K562 (cell line): ENCODE results near the gene PEPD. TPM values are rescaled to one million over a fixed set of nuclear protein-coding genes. Genes with fewer than 3 reads are reported as not detected.

Experiments
- ATAC-seq: fragments of 200-7000 bp; cut with Tn5 transposase; 3 replicates; pipeline ENCODE4 v1.9.1; 2020; ENCODE audit warnings: moderate library complexity
- BruUV-seq: library from RNA; stranded (reverse); fragments of 400-500 nt; replicated peaks from 2 replicates; lab custom pipeline; 2021; lab: Mats Ljungman, UMichigan
- CTCF ChIA-PET: fragments of 300-600 bp; formaldehyde crosslinking; extraction: SDS; loops from one replicate; lab custom pipeline; 2021; ENCODE audit warnings: low intra/inter-chr PET ratio; lab: Yijun Ruan, JAX
- POLR2A ChIA-PET: fragments of 300-600, 350-650 bp; sonication (Branson Sonifier 250); formaldehyde crosslinking; extraction: SDS; loops from one replicate; lab custom pipeline; 2021; ENCODE audit warnings: antibody characterized with exemption, inconsistent platforms; lab: Yijun Ruan, JAX
- DNase-seq, 4 experiments: peaks; one replicate each; pipeline versions ENCODE4 v3.0.0 to v3.0.0-alpha.2; 2011 to 2018; ENCODE audit warnings: low spot score in 3 of 4, mixed read lengths in 3 of 4; ENCODE audit errors: extremely low read depth in 1 of 4
- FAIRE-seq: peaks from 2 replicates; lab custom pipeline; 2011; peaks lifted over from hg19 to GRCh38; lab: Jason Lieb, UNC
- H2AFZ ChIP-seq: 2 replicates; pipeline ENCODE4 v1.6.0; 2011; ENCODE audit warnings: low read depth, low read length, control low read depth, inconsistent platforms
- H3K27ac ChIP-seq: fragments of 200-600 bp; 3 replicates; pipeline ENCODE4 v1.8.0; 2011; ENCODE audit warnings: low read depth, mild to moderate bottlenecking, control low read depth, inconsistent platforms, low read length, moderate library complexity, mixed read lengths; ENCODE audit errors: extremely low read depth
- H3K27me3 ChIP-seq, 2 experiments: fragments of 300-600 bp in 1 of 2; 2 replicates in 1 of 2; 3 replicates in 1 of 2; pipeline versions ENCODE4 v1.6.0 to v1.8.0; 2011; ENCODE audit warnings: inconsistent platforms in 2 of 2, low read length in 2 of 2, mild to moderate bottlenecking in 1 of 2, mixed read lengths in 1 of 2, moderate library complexity in 1 of 2; ENCODE audit not compliant: control insufficient read depth in 2 of 2, insufficient read depth in 2 of 2
- H3K36me3 ChIP-seq: fragments of 300-600 bp; 3 replicates; pipeline ENCODE4 v1.8.0; 2011; ENCODE audit warnings: mild to moderate bottlenecking, low read length, inconsistent platforms; ENCODE audit not compliant: control insufficient read depth, insufficient read depth
- H3K4me1 ChIP-seq, 2 experiments: fragments of 200-600 bp in 1 of 2; replicated peaks in 1 of 2; 2 replicates in 1 of 2; 3 replicates in 1 of 2; pipeline versions ENCODE4 v1.5.1 to v1.8.0; 2011; ENCODE audit warnings: inconsistent platforms in 2 of 2, low read length in 2 of 2, mild to moderate bottlenecking in 1 of 2, mixed read lengths in 1 of 2, moderate library complexity in 1 of 2; ENCODE audit not compliant: control insufficient read depth in 2 of 2, insufficient read depth in 2 of 2
- H3K4me2 ChIP-seq: 2 replicates; pipeline ENCODE4 v1.6.1; 2011; ENCODE audit warnings: low read length, control low read depth, inconsistent platforms, mixed read lengths; ENCODE audit not compliant: insufficient read depth
- H3K4me3 ChIP-seq: fragments of 200-600 bp; sonication (generic), shearing (Covaris generic); 2 replicates; pipeline ENCODE4 v1.5.1; 2016; ENCODE audit warnings: control low read depth, inconsistent platforms
- H3K79me2 ChIP-seq: fragments of 200-600 bp; 3 replicates; pipeline ENCODE4 v1.8.0; 2011; ENCODE audit warnings: low read length, inconsistent platforms; ENCODE audit not compliant: control insufficient read depth, insufficient read depth
- H3K9ac ChIP-seq, 2 experiments: 2 replicates each; pipeline versions ENCODE4 v1.6.0 to v1.6.1; 2011; ENCODE audit warnings: low read depth in 2 of 2, low read length in 2 of 2, control low read depth in 1 of 2, inconsistent platforms in 1 of 2, mild to moderate bottlenecking in 1 of 2, mixed read lengths in 1 of 2; ENCODE audit not compliant: insufficient read depth in 1 of 2
- H3K9me1 ChIP-seq: one replicate; pipeline ENCODE4 v1.6.0; 2011; ENCODE audit warnings: inconsistent platforms, mild to moderate bottlenecking, low read length, moderate library complexity; ENCODE audit not compliant: control insufficient read depth, insufficient read depth
- H3K9me3 ChIP-seq: replicated peaks from 2 replicates; pipeline ENCODE4 v1.5.1; 2011; ENCODE audit warnings: low read depth, low read length, inconsistent platforms; ENCODE audit not compliant: control insufficient read depth, insufficient read depth
- H4K20me1 ChIP-seq: replicated peaks from 2 replicates; pipeline ENCODE4 v1.6.1; 2011; ENCODE audit warnings: low read length, inconsistent platforms, mixed read lengths; ENCODE audit not compliant: control insufficient read depth, insufficient read depth
- BCOR ChIP-seq: fragments of 450-650 bp; IDR thresholded peaks from 2 replicates; pipeline ENCODE4 v1.6.1; 2016
- HEY1 ChIP-seq: fragments of 250-450 bp; sonication (Bioruptor Pico); IDR thresholded peaks from 2 replicates; pipeline ENCODE4 v1.5.0; 2020; ENCODE audit warnings: mild to moderate bottlenecking, moderate library complexity, borderline replicate concordance
- HMG20A ChIP-seq: fragments of 450-650 bp; formaldehyde crosslinking; conservative IDR thresholded peaks from 2 replicates; pipeline ENCODE4 v1.4.0; 2020; ENCODE audit warnings: mild to moderate bottlenecking, mixed read lengths
- HOXB6 ChIP-seq: fragments of 250-450 bp; sonication (Bioruptor Pico); IDR thresholded peaks from 2 replicates; pipeline ENCODE4 v1.5.1; 2022; ENCODE audit warnings: mild to moderate bottlenecking, borderline replicate concordance
- IRF2 ChIP-seq: sonication (generic); formaldehyde crosslinking; IDR thresholded peaks from 2 replicates; pipeline ENCODE4 v1.8.1; 2022; ENCODE audit warnings: mild to moderate bottlenecking, missing genetic modification reagents
- MAZ ChIP-seq, 2 experiments: fragments of 450-650 bp in 1 of 2; sonication (generic) in 1 of 2; formaldehyde crosslinking; IDR thresholded peaks in 1 of 2; conservative IDR thresholded peaks in 1 of 2; 2 replicates each; pipeline versions ENCODE4 v1.4.0 to v1.5.0; 2020; ENCODE audit warnings: mild to moderate bottlenecking in 1 of 2, missing genetic modification reagents in 1 of 2
- MCM3 ChIP-seq: fragments of 450-650 bp; IDR thresholded peaks from 2 replicates; pipeline ENCODE4 v1.6.1; 2016
- MEF2D ChIP-seq: conservative IDR thresholded peaks from 2 replicates; pipeline ENCODE4 v1.6.1; 2016; ENCODE audit warnings: low read depth, missing genetic modification characterization, missing compliant biosample characterization
- PCBP2 ChIP-seq: fragments of 200-400 bp; formaldehyde crosslinking; IDR thresholded peaks from 2 replicates; pipeline ENCODE4 v1.6.1; 2018; ENCODE audit warnings: low read length, low read depth, mild to moderate bottlenecking, moderate library complexity; ENCODE audit not compliant: poor library complexity, severe bottlenecking
- RAD51 ChIP-seq: fragments of 450-650 bp; IDR thresholded peaks from 2 replicates; pipeline ENCODE4 v1.7.1; 2016; ENCODE audit warnings: low read depth, mild to moderate bottlenecking, borderline replicate concordance
- TBL1XR1 ChIP-seq, 2 experiments: IDR thresholded peaks; 2 replicates each; pipeline ENCODE4 v1.6.1; 2012; ENCODE audit warnings: improper control_type of control experiment in 2 of 2, low read length in 2 of 2, mild to moderate bottlenecking in 1 of 2
- TFAM ChIP-seq: fragments of 250-450 bp; sonication (Bioruptor Pico); conservative IDR thresholded peaks from 2 replicates; pipeline ENCODE4 v1.5.0; 2021; ENCODE audit warnings: mild to moderate bottlenecking, moderate library complexity
- U2AF1 ChIP-seq: fragments of 200-400 bp; formaldehyde crosslinking; optimal IDR thresholded peaks from 2 replicates; pipeline ENCODE3; 2017; ENCODE audit warnings: mild to moderate bottlenecking, low read depth, low read length, moderate library complexity
- ZNF583 ChIP-seq: fragments of 250-450 bp; sonication (Bioruptor Pico); IDR thresholded peaks from 2 replicates; pipeline ENCODE4 v1.4.0; 2020
- WGBS: fragments of 100-300 bp; shearing (Covaris generic); methylation state at CpG from one replicate; pipeline ENCODE4 v1.1.6; 2016; ENCODE audit warnings: low coverage, mixed read lengths; ENCODE audit not compliant: insufficient coverage; ENCODE audit errors: missing lambda C conversion rate; 5-methylcytosine and 5-hydroxymethylcytosine counted together
- in situ Hi-C: fragments of 300-500 bp; cut with MboI; formaldehyde crosslinking; loops from 4 replicates; pipeline ENCODE4 v1.15.0; 2018; ENCODE audit warnings: inconsistent platforms, mixed read lengths
- intact Hi-C: fragments of 100-400 bp; cut with micrococcal nuclease; formaldehyde crosslinking; loops from 2 replicates; pipeline ENCODE4 v1.14.2; 2022
- polyA plus RNA-seq, 8 experiments: library from polyadenylated mRNA; depleted of rRNA in 4 of 8; stranded (reverse) in 5 of 8; unstranded in 3 of 8; fragments of >200 nt; fragmentation: Nextera tagmentation in 2 of 8; fragmentation: Illumina TruSeq in 1 of 8; extraction: Ambion mirVana in 2 of 8; extraction: Trizol in 1 of 8; gene quantifications; 2 replicates each; pipeline versions ENCODE4 v1.2.1 to v1.2.3, GENCODE V29; 2011 to 2014; ENCODE audit warnings: inconsistent platforms in 1 of 8, missing spikeins in 1 of 8
- total RNA-seq, 7 experiments: library from RNA; depleted of rRNA in 6 of 7; stranded (reverse); fragments of >200 nt in 6 of 7; fragmentation: Illumina TruSeq in 2 of 7; extraction: Trizol in 2 of 7; gene quantifications; 2 replicates each; pipeline versions ENCODE4 v1.2.1 to v1.2.3, GENCODE V29; 2011 to 2021; ENCODE audit warnings: low replicate concordance in 1 of 7
- TF ChIP-seq, protein P1 (sequence below), 2 experiments: IDR thresholded peaks; 2 replicates each; pipeline ENCODE4 v1.6.1; 2012; ENCODE audit warnings: improper control_type of control experiment in 2 of 2, low read depth in 2 of 2, low read length in 2 of 2, borderline replicate concordance in 1 of 2
- TF ChIP-seq, protein P2 (sequence below): sonication (generic); formaldehyde crosslinking; IDR thresholded peaks from 2 replicates; pipeline ENCODE4 v1.8.0; 2023; ENCODE audit warnings: mild to moderate bottlenecking, missing genetic modification reagents
- TF ChIP-seq, protein P3 (sequence below): fragments of 450-650 bp; IDR thresholded peaks from 2 replicates; pipeline ENCODE4 v1.6.1; 2017; ENCODE audit warnings: mild to moderate bottlenecking, moderate library complexity

Gene PEPD
- total and polyA plus RNA-seq, 9 of the 15 experiments (the other 6 are each of a cell fraction or from before 2014, with no cell fraction given) = 1.3 to 19.2 (median 16.0) TPM

DNA sequence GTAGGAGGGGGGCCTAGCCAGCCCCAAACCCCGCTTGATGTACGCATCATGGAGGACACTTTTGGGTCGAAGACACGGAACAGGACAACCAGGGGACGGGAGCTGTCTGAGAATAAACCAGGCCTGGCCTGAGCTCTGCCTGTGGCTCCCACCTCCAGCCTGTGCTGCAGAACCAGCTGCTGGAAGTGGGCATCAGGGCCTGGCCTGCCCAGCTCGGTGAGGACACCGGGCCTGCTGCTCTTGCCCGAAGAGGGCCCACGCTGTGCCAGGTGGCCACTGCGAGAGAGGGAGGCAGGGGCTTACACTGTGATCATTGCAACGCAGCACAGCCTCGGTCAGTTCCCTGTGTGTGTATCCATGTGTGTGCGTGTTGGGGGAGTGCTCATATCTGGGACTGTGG lies 113.5 kb downstream of the PEPD start:
- no peak for FAIRE-seq
- Histone ChIP-seq H3K4me2 (no peak overlapping the region), H3K9me1 (no peaks in the 10 kb centered on the region), H2AFZ (no peak overlapping the region), H3K4me1 (peaks cover 0 to 28% of the 10 kb centered on the region in 2 experiments; a peak in 2 of 5 replicates), H3K27me3 (peaks cover 0 to 14% of the 10 kb centered on the region in 2 experiments; a peak in 1 of 5 replicates), H3K79me2 (no peaks in the 10 kb centered on the region), H3K36me3 (no peaks in the 10 kb centered on the region), H4K20me1 (peaks cover 13% of the 10 kb centered on the region), H3K27ac (no peak overlapping the region), H3K9ac (no peak overlapping the region), H3K9me3 (no peaks in the 10 kb centered on the region), H3K4me3 (no peak overlapping the region)
- ChIA-PET POLR2A (interaction anchor here (0.6 kb wide), 1 partner anchor 34 kb away, joined by 3 read pairs; the partner anchor contains the start of gene CEBPG), CTCF (interaction anchor here (0.6 to 1.2 kb wide), 2 partner anchors 171 to 173 kb away, joined by 4 to 5 read pairs; no protein-coding TSS in a partner anchor)
- no peak for ATAC-seq
- intact Hi-C loops = loop anchor here (5.0 kb wide), 1 partner anchor 266 kb away; no protein-coding TSS in a partner anchor
- no TSS peak for BruUV-seq
- in situ Hi-C loops = loop anchor here (5.0 to 10.0 kb wide), 2 partner anchors 171 to 263 kb away; no protein-coding TSS in a partner anchor
- no peak for DNase-seq
- 10% methylated on average over 12 of the region's 13 CpGs for WGBS
- TF ChIP-seq, protein P1, sequence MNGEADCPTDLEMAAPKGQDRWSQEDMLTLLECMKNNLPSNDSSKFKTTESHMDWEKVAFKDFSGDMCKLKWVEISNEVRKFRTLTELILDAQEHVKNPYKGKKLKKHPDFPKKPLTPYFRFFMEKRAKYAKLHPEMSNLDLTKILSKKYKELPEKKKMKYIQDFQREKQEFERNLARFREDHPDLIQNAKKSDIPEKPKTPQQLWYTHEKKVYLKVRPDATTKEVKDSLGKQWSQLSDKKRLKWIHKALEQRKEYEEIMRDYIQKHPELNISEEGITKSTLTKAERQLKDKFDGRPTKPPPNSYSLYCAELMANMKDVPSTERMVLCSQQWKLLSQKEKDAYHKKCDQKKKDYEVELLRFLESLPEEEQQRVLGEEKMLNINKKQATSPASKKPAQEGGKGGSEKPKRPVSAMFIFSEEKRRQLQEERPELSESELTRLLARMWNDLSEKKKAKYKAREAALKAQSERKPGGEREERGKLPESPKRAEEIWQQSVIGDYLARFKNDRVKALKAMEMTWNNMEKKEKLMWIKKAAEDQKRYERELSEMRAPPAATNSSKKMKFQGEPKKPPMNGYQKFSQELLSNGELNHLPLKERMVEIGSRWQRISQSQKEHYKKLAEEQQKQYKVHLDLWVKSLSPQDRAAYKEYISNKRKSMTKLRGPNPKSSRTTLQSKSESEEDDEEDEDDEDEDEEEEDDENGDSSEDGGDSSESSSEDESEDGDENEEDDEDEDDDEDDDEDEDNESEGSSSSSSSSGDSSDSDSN (IDR thresholded peaks at IDR 0.05; ENCODE audit: borderline replicate concordance in 1 of 2, low read depth in 2 of 2, low read length in 2 of 2) = no peak
- TF ChIP-seq PCBP2 (no peak), IRF2 (no peak), RAD51 (no peak), MEF2D (tag) (no peak), TBL1XR1 (IDR thresholded peaks at IDR 0.05; ENCODE audit: low read length in 2 of 2) (no peak), BCOR (no peak), ZNF583 (CRISPR knock-in tag) (no peak), HOXB6 (CRISPR knock-in tag) (no peak), TFAM (CRISPR knock-in tag) (no peak), HEY1 (CRISPR knock-in tag) (no peak), MAZ (CRISPR knock-in tag; conservative IDR thresholded peaks at IDR 0.05 in 1 of 2, IDR thresholded peaks at IDR 0.05 in 1 of 2) (no peak), U2AF1 (no peak), HMG20A (CRISPR knock-in tag) (no peak), MCM3 (no peak)
- TF ChIP-seq, protein P2, sequence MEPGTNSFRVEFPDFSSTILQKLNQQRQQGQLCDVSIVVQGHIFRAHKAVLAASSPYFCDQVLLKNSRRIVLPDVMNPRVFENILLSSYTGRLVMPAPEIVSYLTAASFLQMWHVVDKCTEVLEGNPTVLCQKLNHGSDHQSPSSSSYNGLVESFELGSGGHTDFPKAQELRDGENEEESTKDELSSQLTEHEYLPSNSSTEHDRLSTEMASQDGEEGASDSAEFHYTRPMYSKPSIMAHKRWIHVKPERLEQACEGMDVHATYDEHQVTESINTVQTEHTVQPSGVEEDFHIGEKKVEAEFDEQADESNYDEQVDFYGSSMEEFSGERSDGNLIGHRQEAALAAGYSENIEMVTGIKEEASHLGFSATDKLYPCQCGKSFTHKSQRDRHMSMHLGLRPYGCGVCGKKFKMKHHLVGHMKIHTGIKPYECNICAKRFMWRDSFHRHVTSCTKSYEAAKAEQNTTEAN (CRISPR knock-in tag) = no peak
- TF ChIP-seq, protein P3, sequence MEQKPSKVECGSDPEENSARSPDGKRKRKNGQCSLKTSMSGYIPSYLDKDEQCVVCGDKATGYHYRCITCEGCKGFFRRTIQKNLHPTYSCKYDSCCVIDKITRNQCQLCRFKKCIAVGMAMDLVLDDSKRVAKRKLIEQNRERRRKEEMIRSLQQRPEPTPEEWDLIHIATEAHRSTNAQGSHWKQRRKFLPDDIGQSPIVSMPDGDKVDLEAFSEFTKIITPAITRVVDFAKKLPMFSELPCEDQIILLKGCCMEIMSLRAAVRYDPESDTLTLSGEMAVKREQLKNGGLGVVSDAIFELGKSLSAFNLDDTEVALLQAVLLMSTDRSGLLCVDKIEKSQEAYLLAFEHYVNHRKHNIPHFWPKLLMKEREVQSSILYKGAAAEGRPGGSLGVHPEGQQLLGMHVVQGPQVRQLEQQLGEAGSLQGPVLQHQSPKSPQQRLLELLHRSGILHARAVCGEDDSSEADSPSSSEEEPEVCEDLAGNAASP = no peak
